Iris pigment epithelial cell (primary cell): ENCODE data around the gene C7orf25.

Source experiments
- DNase-seq: peaks from one replicate; pipeline ENCODE4 v3.0.0-alpha.2; 2011; ENCODE audit warnings: low read depth

The C7orf25 gene

DNA sequence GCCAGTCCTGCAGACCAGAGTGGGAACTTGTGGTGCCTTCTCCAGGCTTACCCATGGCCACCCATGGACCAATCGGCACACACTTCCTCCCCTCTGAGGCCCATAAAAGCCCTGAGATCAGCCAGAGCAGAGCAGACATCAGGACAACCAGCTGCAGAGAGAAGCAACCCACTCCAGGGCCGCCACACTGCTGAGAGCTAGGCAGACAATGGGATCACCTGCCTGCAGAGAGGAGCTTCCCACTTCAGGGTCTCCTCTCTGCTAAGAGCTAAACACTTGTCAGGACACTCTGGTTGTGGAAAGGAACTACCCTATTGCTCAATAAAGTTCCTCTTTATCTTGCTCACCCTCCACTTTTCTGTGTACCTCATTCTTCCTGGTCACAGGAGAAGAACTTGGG is 34.0 kb downstream of the C7orf25 start:
- DNase-seq: no peak

DNA sequence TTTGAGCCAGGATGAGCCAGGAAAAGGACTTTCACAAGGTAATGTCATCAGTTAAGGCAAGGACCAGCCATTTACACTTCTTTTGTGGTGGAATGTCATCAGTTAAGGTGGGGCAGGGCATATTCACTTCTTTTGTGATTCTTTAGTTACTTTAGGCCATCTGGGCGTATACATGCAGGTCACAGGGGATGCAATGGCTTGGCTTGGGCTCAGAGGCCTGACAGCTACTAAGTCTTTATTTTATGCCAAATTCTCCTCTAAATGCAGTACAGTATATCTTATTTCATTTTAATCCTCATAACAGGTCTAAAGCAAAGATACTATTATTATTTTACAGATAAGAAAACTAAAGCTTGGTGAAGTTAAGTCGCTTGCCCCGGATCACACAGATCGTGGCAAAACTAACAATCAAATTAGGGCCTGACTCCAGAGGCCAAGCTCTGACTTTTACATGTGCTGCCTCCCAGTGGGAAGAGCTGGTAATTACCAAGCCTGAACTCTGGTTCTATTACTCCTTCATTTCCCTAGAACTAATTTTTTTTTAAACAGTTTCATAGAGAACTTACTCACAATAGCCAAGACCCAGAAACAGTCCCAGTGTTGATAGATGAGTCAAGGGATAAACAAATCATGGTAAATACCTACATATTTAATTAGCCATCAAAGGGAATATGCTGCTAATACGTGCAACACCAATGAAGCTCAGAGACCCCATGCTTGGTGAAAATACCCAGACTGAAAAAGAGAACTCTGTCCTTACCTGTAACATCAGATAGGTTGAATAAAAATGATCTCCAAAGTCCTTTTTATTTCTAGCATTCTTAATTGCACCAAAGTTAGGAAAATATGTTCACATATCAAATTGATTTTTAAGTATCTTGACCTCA is 35.4 kb downstream of the C7orf25 start:
- peak; percentile 58 for DNase-seq

DNA sequence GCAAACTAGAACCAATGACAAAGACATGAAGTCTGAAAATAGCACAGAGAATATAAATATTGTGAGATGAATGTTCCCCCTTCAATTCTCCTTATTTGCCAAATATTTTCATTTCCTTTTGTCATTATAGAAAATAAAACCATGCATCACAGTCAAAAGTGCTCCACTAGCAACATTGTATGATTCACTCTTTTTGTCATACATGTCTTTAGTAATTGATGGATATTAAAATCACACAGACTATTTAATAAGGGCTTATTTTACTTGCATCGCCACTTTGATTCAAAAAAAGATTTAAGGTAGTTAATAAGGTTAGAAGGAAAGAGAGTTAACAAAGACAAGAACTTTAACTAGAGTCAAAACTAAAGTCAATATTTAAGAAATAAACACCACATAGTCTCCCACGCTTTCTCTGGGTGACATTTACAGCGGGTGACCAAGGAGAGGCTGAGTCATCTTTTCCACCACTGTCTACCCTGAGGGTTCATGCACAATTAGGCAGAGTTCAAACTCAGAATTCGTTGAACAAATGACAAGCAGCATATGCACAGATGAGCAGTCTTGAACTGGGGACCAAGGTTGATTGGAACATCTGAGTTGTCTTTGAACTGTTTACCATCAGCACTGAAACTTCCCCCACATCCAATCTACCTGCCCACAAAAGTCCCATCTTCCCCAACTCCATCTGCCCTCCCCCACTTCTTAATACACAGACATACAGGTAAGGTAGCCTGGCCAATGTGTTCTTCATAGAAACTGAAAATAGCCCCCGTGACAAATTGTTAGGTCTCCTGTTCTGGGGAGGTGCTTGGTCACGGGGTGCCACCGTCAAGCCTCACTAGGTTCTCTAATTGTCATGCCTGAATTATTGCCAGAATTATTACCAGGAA is 42.5 kb downstream of the C7orf25 start:
- no peak for DNase-seq

GRCh38 chr7:42868480-42868879 is 43.4 kb downstream of the C7orf25 start:
- no peak for DNase-seq
